IMR-90 (cell line): ENCODE data around the gene CYREN. TPM values are rescaled to one million over a fixed set of nuclear protein-coding genes. Genes with fewer than 3 reads are reported as not detected.

Experiments
- ATAC-seq: fragments of 200-7000 bp; cut with Tn5 transposase; 2 replicates; pipeline ENCODE4 v1.9.1; 2020; ENCODE audit warnings: low read depth, mild to moderate bottlenecking, moderate library complexity
- BruUV-seq: library from RNA; stranded (reverse); fragments of 400-500 nt; replicated peaks from 2 replicates; lab custom pipeline; 2021; lab: Mats Ljungman, UMichigan
- CTCF ChIA-PET: fragments of 300-600 bp; formaldehyde crosslinking; extraction: SDS; loops from one replicate; lab custom pipeline; 2021; ENCODE audit warnings: antibody characterized with exemption; lab: Yijun Ruan, JAX
- POLR2A ChIA-PET: fragments of 300-600 bp; sonication (Branson Sonifier 250); formaldehyde crosslinking; loops from one replicate; lab custom pipeline; 2022; ENCODE audit warnings: antibody characterized with exemption; ENCODE audit not compliant: unreplicated experiment; lab: Charles Lee
- DNase-seq: peaks from one replicate; pipeline ENCODE4 v3.0.0; 2013
- H2AFZ ChIP-seq: replicated peaks from 2 replicates; pipeline ENCODE3; 2013; ENCODE audit warnings: low read length, mild to moderate bottlenecking; ENCODE audit not compliant: poor library complexity
- H2AK5ac ChIP-seq: 2 replicates; pipeline ENCODE4 v1.6.1; 2013; ENCODE audit warnings: low read depth, low read length, inconsistent platforms
- H2AK9ac ChIP-seq: replicated peaks from 2 replicates; pipeline ENCODE3; 2013; ENCODE audit warnings: mild to moderate bottlenecking, low read depth, low read length, moderate library complexity; ENCODE audit not compliant: poor library complexity
- H2BK120ac ChIP-seq: 2 replicates; pipeline ENCODE4 v1.6.1; 2013; ENCODE audit warnings: low read depth, low read length, inconsistent platforms
- H2BK15ac ChIP-seq: 3 replicates; pipeline ENCODE4 v1.6.1; 2013; ENCODE audit warnings: low read depth, low read length, inconsistent platforms
- H2BK20ac ChIP-seq: 2 replicates; pipeline ENCODE4 v1.6.1; 2013; ENCODE audit warnings: low read depth, mild to moderate bottlenecking, inconsistent platforms, low read length, moderate library complexity
- H2BK5ac ChIP-seq: 2 replicates; pipeline ENCODE4 v1.6.1; 2013; ENCODE audit warnings: mild to moderate bottlenecking, low read depth, low read length, inconsistent platforms; ENCODE audit not compliant: poor library complexity, severe bottlenecking
- H3K14ac ChIP-seq: replicated peaks from 2 replicates; pipeline ENCODE4 v1.6.1; 2013; ENCODE audit warnings: low read depth, low read length, inconsistent platforms
- H3K18ac ChIP-seq: 2 replicates; pipeline ENCODE4 v1.6.1; 2013; ENCODE audit warnings: low read depth, low read length, control low read depth
- H3K23ac ChIP-seq: 2 replicates; pipeline ENCODE4 v1.6.1; 2013; ENCODE audit warnings: low read depth, low read length, inconsistent platforms
- H3K27ac ChIP-seq: 2 replicates; pipeline ENCODE4 v1.5.1; 2013; ENCODE audit warnings: mild to moderate bottlenecking, control low read depth, low read length; ENCODE audit not compliant: insufficient read depth
- H3K27me3 ChIP-seq: 2 replicates; pipeline ENCODE4 v1.6.1; 2013; ENCODE audit warnings: low read length; ENCODE audit not compliant: control insufficient read depth, insufficient read depth
- H3K36me3 ChIP-seq: 2 replicates; pipeline ENCODE4 v1.6.1; 2013; ENCODE audit warnings: low read length, mixed read lengths; ENCODE audit not compliant: control insufficient read depth, insufficient read depth
- H3K4ac ChIP-seq: 2 replicates; pipeline ENCODE4 v1.6.1; 2013; ENCODE audit warnings: low read depth, low read length, inconsistent platforms
- H3K4me1 ChIP-seq: 2 replicates; pipeline ENCODE4 v1.6.1; 2013; ENCODE audit warnings: low read length, mixed read lengths; ENCODE audit not compliant: control insufficient read depth, insufficient read depth
- H3K4me2 ChIP-seq: 2 replicates; pipeline ENCODE4 v1.6.1; 2013; ENCODE audit warnings: low read depth, mild to moderate bottlenecking, control low read depth, low read length, moderate library complexity
- H3K4me3 ChIP-seq: 2 replicates; pipeline ENCODE4 v1.5.1; 2013; ENCODE audit warnings: low read depth, mild to moderate bottlenecking, control low read depth, low read length, moderate library complexity; ENCODE audit not compliant: insufficient read depth
- H3K56ac ChIP-seq: 2 replicates; pipeline ENCODE4 v1.6.1; 2013; ENCODE audit warnings: low read length, inconsistent platforms; ENCODE audit not compliant: insufficient read depth; ENCODE audit errors: extremely low read depth
- H3K79me1 ChIP-seq, 2 experiments: 2 replicates each; pipeline ENCODE4 v1.6.1; 2013; ENCODE audit warnings: low read length in 2 of 2, inconsistent platforms in 1 of 2, low read depth in 1 of 2
- H3K9ac ChIP-seq: 2 replicates; pipeline ENCODE4 v1.6.1; 2013; ENCODE audit warnings: low read depth, low read length, control low read depth
- H3K9me1 ChIP-seq: 2 replicates; pipeline ENCODE4 v1.6.1; 2013; ENCODE audit warnings: low read length, inconsistent platforms; ENCODE audit not compliant: insufficient read depth
- H3K9me3 ChIP-seq: 2 replicates; pipeline ENCODE4 v1.6.1; 2013; ENCODE audit warnings: low read length; ENCODE audit not compliant: control insufficient read depth, insufficient read depth
- H4K20me1 ChIP-seq: 2 replicates; pipeline ENCODE4 v1.6.1; 2013; ENCODE audit warnings: low read length, inconsistent platforms; ENCODE audit not compliant: insufficient read depth
- H4K5ac ChIP-seq: 2 replicates; pipeline ENCODE4 v1.6.1; 2013; ENCODE audit warnings: mild to moderate bottlenecking, low read depth, low read length, control low read depth
- H4K8ac ChIP-seq, 2 experiments: 2 replicates each; pipeline ENCODE4 v1.6.1; 2013; ENCODE audit warnings: low read depth in 2 of 2, low read length in 2 of 2, control low read depth in 1 of 2, inconsistent platforms in 1 of 2
- H4K91ac ChIP-seq: 2 replicates; pipeline ENCODE4 v1.6.1; 2013; ENCODE audit warnings: low read depth, low read length, inconsistent platforms; ENCODE audit not compliant: insufficient read depth
- BHLHE40 ChIP-seq: fragments of 150-350 bp; IDR thresholded peaks from 2 replicates; pipeline ENCODE4 v1.6.1; 2016; ENCODE audit warnings: mild to moderate bottlenecking, low read depth, low read length
- CEBPB ChIP-seq: IDR thresholded peaks from 2 replicates; pipeline ENCODE4 v1.6.1; 2012; ENCODE audit warnings: low read depth, low read length, improper control_type of control experiment
- CHD1 ChIP-seq: IDR thresholded peaks from 2 replicates; pipeline ENCODE4 v1.6.1; 2012; ENCODE audit warnings: low read depth, low read length, improper control_type of control experiment
- CTCF ChIP-seq: conservative IDR thresholded peaks from 2 replicates; pipeline ENCODE4 v1.5.1; 2012; ENCODE audit warnings: mild to moderate bottlenecking, low read depth, low read length, improper control_type of control experiment
- FOS ChIP-seq: fragments of 150-350 bp; IDR thresholded peaks from 2 replicates; pipeline ENCODE4 v1.6.1; 2016; ENCODE audit warnings: low read depth, low read length
- MAFK ChIP-seq: IDR thresholded peaks from 2 replicates; pipeline ENCODE4 v1.6.1; 2012; ENCODE audit warnings: low read depth, low read length, improper control_type of control experiment
- MAZ ChIP-seq: IDR thresholded peaks from 2 replicates; pipeline ENCODE4 v1.6.1; 2012; ENCODE audit warnings: low read depth, mild to moderate bottlenecking, low read length, improper control_type of control experiment, moderate library complexity, borderline replicate concordance
- MXI1 ChIP-seq: IDR thresholded peaks from 2 replicates; pipeline ENCODE4 v1.6.1; 2012; ENCODE audit warnings: low read depth, mild to moderate bottlenecking, low read length, moderate library complexity, borderline replicate concordance
- NFE2L2 ChIP-seq: fragments of 150-350 bp; IDR thresholded peaks from 2 replicates; pipeline ENCODE4 v1.6.1; 2016; ENCODE audit warnings: low read depth, mild to moderate bottlenecking, low read length
- POLR2A ChIP-seq: IDR thresholded peaks from 2 replicates; pipeline ENCODE4 v1.6.1; 2012; ENCODE audit warnings: mild to moderate bottlenecking, low read depth, low read length
- RAD21 ChIP-seq: IDR thresholded peaks from 2 replicates; pipeline ENCODE4 v1.6.1; 2012; ENCODE audit warnings: low read length, improper control_type of control experiment
- RCOR1 ChIP-seq: IDR thresholded peaks from 2 replicates; pipeline ENCODE4 v1.6.1; 2012; ENCODE audit warnings: mild to moderate bottlenecking, low read length, improper control_type of control experiment; ENCODE audit not compliant: insufficient replicate concordance
- RFX5 ChIP-seq: IDR thresholded peaks from 2 replicates; pipeline ENCODE4 v1.8.0; 2012; ENCODE audit warnings: low read depth, mild to moderate bottlenecking, low read length, moderate library complexity
- SMC3 ChIP-seq: fragments of 150-350 bp; IDR thresholded peaks from 2 replicates; pipeline ENCODE4 v1.6.1; 2016; ENCODE audit warnings: low read depth, mild to moderate bottlenecking, antibody characterized with exemption, low read length, moderate library complexity
- USF2 ChIP-seq: fragments of 150-350 bp; IDR thresholded peaks from 2 replicates; pipeline ENCODE4 v1.6.1; 2017; ENCODE audit warnings: mild to moderate bottlenecking, antibody characterized with exemption, low read length, low read depth
- WGBS, 2 experiments: methylation state at CpG; one replicate each; pipeline versions ENCODE4 v1.1.5 to v1.1.7; 2013; ENCODE audit warnings: missing lambda C conversion rate in 2 of 2; ENCODE audit not compliant: insufficient read length in 1 of 2; ENCODE audit errors: extremely low coverage in 2 of 2; 5-methylcytosine and 5-hydroxymethylcytosine counted together
- dilution Hi-C: fragments of 300-500 bp; cut with HindIII; formaldehyde crosslinking; loops from one replicate; pipeline ENCODE4 v1.14.3; 2018; ENCODE audit warnings: low sequenced_read_pairs; ENCODE audit not compliant: unreplicated experiment
- in situ Hi-C: fragments of 300-500 bp; cut with MboI; formaldehyde crosslinking; loops from 3 replicates; pipeline ENCODE4 v1.14.3; 2019; ENCODE audit warnings: low sequenced_read_pairs, inconsistent platforms, mixed read lengths
- intact Hi-C: fragments of 100-400 bp; cut with micrococcal nuclease; formaldehyde crosslinking; loops from 2 replicates; pipeline ENCODE4 v1.10.0; 2022
- polyA plus RNA-seq, 3 experiments: library from polyadenylated mRNA; depleted of rRNA; stranded (reverse); fragments of >200 nt; gene quantifications; 2 replicates each; pipeline ENCODE4 v1.2.3, GENCODE V29; 2012; ENCODE audit warnings: low replicate concordance in 1 of 3
- total RNA-seq: library from RNA; depleted of rRNA; stranded (reverse); fragments of >200 nt; gene quantifications from 2 replicates; pipeline ENCODE4 v1.2.3, GENCODE V29; 2012

The CYREN gene
- total and polyA plus RNA-seq, 2 of the 4 experiments (the other 2 are of a cell fraction), result 26.5 to 29.2 TPM

DNA sequence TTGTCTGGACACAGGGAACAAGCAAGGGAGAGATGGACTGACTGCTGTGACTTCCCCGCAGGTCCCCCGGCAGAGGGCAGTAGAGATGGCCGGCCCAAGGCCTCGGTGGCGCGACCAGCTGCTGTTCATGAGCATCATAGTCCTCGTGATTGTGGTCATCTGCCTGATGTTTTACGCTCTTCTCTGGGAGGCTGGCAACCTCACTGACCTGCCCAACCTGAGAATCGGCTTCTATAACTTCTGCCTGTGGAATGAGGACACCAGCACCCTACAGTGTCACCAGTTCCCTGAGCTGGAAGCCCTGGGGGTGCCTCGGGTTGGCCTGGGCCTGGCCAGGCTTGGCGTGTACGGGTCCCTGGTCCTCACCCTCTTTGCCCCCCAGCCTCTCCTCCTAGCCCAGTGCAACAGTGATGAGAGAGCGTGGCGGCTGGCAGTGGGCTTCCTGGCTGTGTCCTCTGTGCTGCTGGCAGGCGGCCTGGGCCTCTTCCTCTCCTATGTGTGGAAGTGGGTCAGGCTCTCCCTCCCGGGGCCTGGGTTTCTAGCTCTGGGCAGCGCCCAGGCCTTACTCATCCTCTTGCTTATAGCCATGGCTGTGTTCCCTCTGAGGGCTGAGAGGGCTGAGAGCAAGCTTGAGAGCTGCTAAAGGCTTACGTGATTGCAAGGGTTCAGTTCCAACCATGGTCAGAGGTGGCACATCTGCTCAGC lies 6.0 kb downstream of the CYREN start:
- in situ Hi-C loops, result loop anchor here (10.0 kb wide), 2 partner anchors 180 to 480 kb away; partner anchors contain the start of gene AGBL3
- Histone ChIP-seq H4K20me1 (0 out of 2 replicates have a peak, but pooled peaks cover 4% of the 10 kb centered on the region), H2BK120ac (no peak overlapping the region), H2AFZ (no peak overlapping the region), H3K9ac (no peak overlapping the region), H4K8ac (no peak overlapping the region), H3K36me3 (peaks cover 42% of the 10 kb centered on the region), H4K91ac (no peak overlapping the region), H3K9me3 (no peaks in the 10 kb centered on the region), H3K4ac (no peak overlapping the region), H2AK9ac (no peak overlapping the region), H3K56ac (no peak overlapping the region), H3K4me1 (peaks cover 20% of the 10 kb centered on the region), H3K9me1 (peaks cover 24% of the 10 kb centered on the region), H3K23ac (no peak overlapping the region), H3K79me1 (peaks cover 25 to 56% of the 10 kb centered on the region in 2 experiments), H2BK5ac (no peak overlapping the region), H3K4me3 (no peak overlapping the region), H3K18ac (no peak overlapping the region), H3K27me3 (no peaks in the 10 kb centered on the region), H4K5ac (no peak overlapping the region), H3K4me2 (no peak overlapping the region), H2BK20ac (no peak overlapping the region), H3K14ac (no peak overlapping the region), H2BK15ac (no peak overlapping the region), H2AK5ac (no peak overlapping the region), H3K27ac (no peak overlapping the region)
- ChIA-PET CTCF (interaction anchor here (1.0 kb wide), 1 partner anchor 179 kb away, joined by 3 read pairs; the partner anchor contains the start of gene AGBL3), POLR2A (no interaction called here)
- intact Hi-C loops, result no loop called here
- dilution Hi-C loops, result no loop called here
- ATAC-seq, result no peak
- no TSS peak for BruUV-seq
- DNase-seq, result no peak
- WGBS, 2 experiments, result 84% methylated on average over 10 of the region's 18 CpGs; no CpG with 5 or more reads in 1 of the 2 experiments
- TF ChIP-seq FOS (no peak), CTCF (no peak), RAD21 (no peak), CEBPB (no peak), SMC3 (no peak), RCOR1 (no peak), POLR2A (no peak), MAFK (no peak), CHD1 (no peak), RFX5 (no peak), MAZ (no peak), BHLHE40 (no peak), USF2 (no peak), NFE2L2 (no peak), MXI1 (no peak)
